ENCODE measurements around the gene VPS13D.
"Not testable (repeated sequence)": the region's sequence is repeated elsewhere in the genome, so short reads cannot be mapped to it uniquely, and the experiment has no call there.

The VPS13D gene

GRCh38 chr1:12196641-12197482 lies 33.0 kb upstream of the VPS13D start:
- DNase-seq (ENCODE audit: low read depth in 2 of 2), result no peak

- no peak for DNase-seq (ENCODE audit: low read depth in 2 of 2)
These were observed 32.3 kb upstream of the VPS13D start for GRCh38 chr1:12197483-12197880.

GRCh38 chr1:12200208-12200607 lies 29.6 kb upstream of the VPS13D start:
- DNase-seq (ENCODE audit: low read depth in 2 of 2), result no peak

GRCh38 chr1:12201352-12202189 lies 28.3 kb upstream of the VPS13D start:
- no peak for DNase-seq (ENCODE audit: low read depth in 2 of 2)

GRCh38 chr1:12202190-12202497 lies 27.7 kb upstream of the VPS13D start:
- no peak for DNase-seq (ENCODE audit: low read depth in 2 of 2)

- DNase-seq (ENCODE audit: low read depth in 2 of 2), result no peak
These were observed 27.3 kb upstream of the VPS13D start for GRCh38 chr1:12202577-12202976.

GRCh38 chr1:12203216-12204007 lies 26.4 kb upstream of the VPS13D start:
- DNase-seq (ENCODE audit: low read depth in 2 of 2), result no peak

GRCh38 chr1:12204140-12204539 lies 25.7 kb upstream of the VPS13D start:
- DNase-seq (ENCODE audit: low read depth in 2 of 2), result peak in 1 of 2 donors; percentile 15

GRCh38 chr1:12204754-12205658 lies 24.8 kb upstream of the VPS13D start:
- DNase-seq (ENCODE audit: low read depth in 2 of 2), result no peak

- no peak for DNase-seq (ENCODE audit: low read depth in 2 of 2)
These were observed 23.6 kb upstream of the VPS13D start for GRCh38 chr1:12206238-12206637.

- no peak for DNase-seq (ENCODE audit: low read depth in 2 of 2)
These were observed 22.9 kb upstream of the VPS13D start for GRCh38 chr1:12206792-12207424.

- DNase-seq (ENCODE audit: low read depth in 2 of 2), result no peak
These were observed 21.6 kb upstream of the VPS13D start for GRCh38 chr1:12208271-12208670.

- DNase-seq (ENCODE audit: low read depth in 2 of 2), result peak; percentile 72 to 77
These were observed 20.9 kb upstream of the VPS13D start for GRCh38 chr1:12208764-12209494.

- DNase-seq (ENCODE audit: low read depth in 2 of 2), result no peak
These were observed 20.4 kb upstream of the VPS13D start for GRCh38 chr1:12209495-12209832.

GRCh38 chr1:12215118-12215961 lies 14.5 kb upstream of the VPS13D start:
- DNase-seq (ENCODE audit: low read depth in 2 of 2), result no peak

GRCh38 chr1:12219800-12220199 lies 10.0 kb upstream of the VPS13D start:
- no peak for DNase-seq (ENCODE audit: low read depth in 2 of 2)

GRCh38 chr1:12220890-12221289 lies 8.9 kb upstream of the VPS13D start:
- DNase-seq (ENCODE audit: low read depth in 2 of 2), result no peak

GRCh38 chr1:12222700-12223099 lies 7.1 kb upstream of the VPS13D start:
- not testable (repeated sequence) for DNase-seq (ENCODE audit: low read depth in 2 of 2)

- not testable (repeated sequence) for DNase-seq (ENCODE audit: low read depth in 2 of 2)
These were observed 5.7 kb upstream of the VPS13D start for GRCh38 chr1:12224092-12224491.

Measured in stimulated activated CD8-positive, alpha-beta memory T cell treated with anti-CD3 and anti-CD28 coated beads, Interleukin-2, amount 100 ng/mL, for 1 hour (primary cell).